ENCODE measurements around the gene SLC22A23. TPM values are rescaled to one million over a fixed set of nuclear protein-coding genes. Genes with fewer than 3 reads are reported as not detected.

SLC22A23 gene
- total RNA-seq, 1 experiment from 2014 or later: 38.2 TPM

- H3K4me1 Mint-ChIP-seq: no peaks in the 10 kb centered on the region
- CTCF ChIA-PET: interaction anchor here (1.0 to 1.1 kb wide), 2 partner anchors 9 to 443 kb away, joined by 3 read pairs; no protein-coding TSS in a partner anchor
- DNase-seq (ENCODE audit: low spot score) (peak; percentile 9), ATAC-seq (no peak)
- no peaks in the 10 kb centered on the region for H3K9me3 Mint-ChIP-seq
- POLR2A ChIA-PET: no interaction called here
- no peaks in the 10 kb centered on the region for H3K27me3 Mint-ChIP-seq (ENCODE audit: low read depth)
- TF ChIP-seq ZNF671 (CRISPR knock-in tag; IDR thresholded peaks at IDR 0.05) (no peak), ATF2 (CRISPR knock-in tag; IDR thresholded peaks at IDR 0.05; ENCODE audit: borderline replicate concordance, low read depth) (0 out of 2 replicates have a peak, but pooled peaks have one; percentile 25)
- TF ChIP-seq, protein P1, sequence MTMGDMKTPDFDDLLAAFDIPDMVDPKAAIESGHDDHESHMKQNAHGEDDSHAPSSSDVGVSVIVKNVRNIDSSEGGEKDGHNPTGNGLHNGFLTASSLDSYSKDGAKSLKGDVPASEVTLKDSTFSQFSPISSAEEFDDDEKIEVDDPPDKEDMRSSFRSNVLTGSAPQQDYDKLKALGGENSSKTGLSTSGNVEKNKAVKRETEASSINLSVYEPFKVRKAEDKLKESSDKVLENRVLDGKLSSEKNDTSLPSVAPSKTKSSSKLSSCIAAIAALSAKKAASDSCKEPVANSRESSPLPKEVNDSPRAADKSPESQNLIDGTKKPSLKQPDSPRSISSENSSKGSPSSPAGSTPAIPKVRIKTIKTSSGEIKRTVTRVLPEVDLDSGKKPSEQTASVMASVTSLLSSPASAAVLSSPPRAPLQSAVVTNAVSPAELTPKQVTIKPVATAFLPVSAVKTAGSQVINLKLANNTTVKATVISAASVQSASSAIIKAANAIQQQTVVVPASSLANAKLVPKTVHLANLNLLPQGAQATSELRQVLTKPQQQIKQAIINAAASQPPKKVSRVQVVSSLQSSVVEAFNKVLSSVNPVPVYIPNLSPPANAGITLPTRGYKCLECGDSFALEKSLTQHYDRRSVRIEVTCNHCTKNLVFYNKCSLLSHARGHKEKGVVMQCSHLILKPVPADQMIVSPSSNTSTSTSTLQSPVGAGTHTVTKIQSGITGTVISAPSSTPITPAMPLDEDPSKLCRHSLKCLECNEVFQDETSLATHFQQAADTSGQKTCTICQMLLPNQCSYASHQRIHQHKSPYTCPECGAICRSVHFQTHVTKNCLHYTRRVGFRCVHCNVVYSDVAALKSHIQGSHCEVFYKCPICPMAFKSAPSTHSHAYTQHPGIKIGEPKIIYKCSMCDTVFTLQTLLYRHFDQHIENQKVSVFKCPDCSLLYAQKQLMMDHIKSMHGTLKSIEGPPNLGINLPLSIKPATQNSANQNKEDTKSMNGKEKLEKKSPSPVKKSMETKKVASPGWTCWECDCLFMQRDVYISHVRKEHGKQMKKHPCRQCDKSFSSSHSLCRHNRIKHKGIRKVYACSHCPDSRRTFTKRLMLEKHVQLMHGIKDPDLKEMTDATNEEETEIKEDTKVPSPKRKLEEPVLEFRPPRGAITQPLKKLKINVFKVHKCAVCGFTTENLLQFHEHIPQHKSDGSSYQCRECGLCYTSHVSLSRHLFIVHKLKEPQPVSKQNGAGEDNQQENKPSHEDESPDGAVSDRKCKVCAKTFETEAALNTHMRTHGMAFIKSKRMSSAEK (CRISPR knock-in tag; IDR thresholded peaks at IDR 0.05; ENCODE audit: borderline replicate concordance): no peak
- H3K27ac Mint-ChIP-seq: peak overlapping the region; percentile 25; the same call in 1 of the 2 replicates
- peaks cover 59% of the 10 kb centered on the region for H3K36me3 Mint-ChIP-seq
- H3K4me3 Mint-ChIP-seq: no peak overlapping the region
These were observed 167.9 kb downstream of the SLC22A23 start for GRCh38 chr6:3288711-3289663.

DNA sequence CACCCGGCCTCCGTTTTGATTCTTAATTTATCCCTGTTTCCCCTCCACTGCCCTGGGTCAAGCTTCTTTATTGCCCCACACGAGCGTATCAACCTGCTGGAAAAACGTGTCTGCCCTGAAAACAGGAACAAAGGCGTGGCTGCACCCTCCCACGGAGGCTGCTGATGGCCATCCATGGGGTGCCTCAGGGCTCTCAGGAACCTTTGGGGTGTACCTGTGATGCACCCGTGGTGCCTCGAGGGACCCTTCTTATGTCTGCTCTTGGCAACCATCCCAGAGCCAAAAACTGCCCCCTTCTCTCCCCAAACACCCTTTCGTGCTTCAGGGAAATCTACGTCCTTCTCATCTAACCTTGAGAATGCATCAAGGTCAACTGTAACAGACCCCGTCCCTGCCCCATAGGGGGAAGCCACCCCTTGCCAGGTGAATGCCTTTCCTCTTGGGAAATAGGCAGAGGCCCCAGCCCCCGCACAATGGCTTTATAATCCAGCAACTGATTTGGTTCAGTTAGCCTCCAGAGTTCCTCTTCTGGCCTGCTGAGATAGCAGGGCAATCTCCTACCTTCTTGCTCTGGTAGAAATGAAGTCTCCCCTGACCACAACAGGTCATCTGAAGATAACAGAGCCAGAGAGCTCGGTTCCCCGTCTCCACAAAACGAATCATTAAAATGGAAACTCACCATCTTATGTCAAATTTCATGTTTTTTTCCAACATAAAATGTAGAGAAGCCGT lies 168.7 kb downstream of the SLC22A23 start:
- no peaks in the 10 kb centered on the region for H3K27me3 Mint-ChIP-seq (ENCODE audit: low read depth)
- peaks cover under 1% of the 10 kb centered on the region for H3K4me1 Mint-ChIP-seq
- H3K9me3 Mint-ChIP-seq: no peaks in the 10 kb centered on the region
- peaks cover 62% of the 10 kb centered on the region for H3K36me3 Mint-ChIP-seq
- no peak overlapping the region for H3K4me3 Mint-ChIP-seq
- ChIA-PET CTCF (interaction anchor here (0.7 to 1.1 kb wide), 4 partner anchors 9 to 444 kb away, joined by 3 to 4 read pairs (median 3); no protein-coding TSS in a partner anchor), POLR2A (no interaction called here)
- DNase-seq (ENCODE audit: low spot score) (peak; percentile 2), ATAC-seq (no peak)
- TF ChIP-seq ETV6 (CRISPR knock-in tag; IDR thresholded peaks at IDR 0.05): no peak
- TF ChIP-seq, protein P1 (CRISPR knock-in tag; IDR thresholded peaks at IDR 0.05; ENCODE audit: borderline replicate concordance): no peak
- TF ChIP-seq CREM (CRISPR knock-in tag; IDR thresholded peaks at IDR 0.05): no peak
- TF ChIP-seq SOX15 (CRISPR knock-in tag; IDR thresholded peaks at IDR 0.05): no peak
- TF ChIP-seq ZNF121 (CRISPR knock-in tag; IDR thresholded peaks at IDR 0.05): no peak
- no peak for TF ChIP-seq SMAD4 (CRISPR knock-in tag; IDR thresholded peaks at IDR 0.05)
- no peak for TF ChIP-seq ZNF232 (CRISPR knock-in tag; IDR thresholded peaks at IDR 0.05)
- no peak for TF ChIP-seq SMAD3 (CRISPR knock-in tag; IDR thresholded peaks at IDR 0.05; ENCODE audit: borderline replicate concordance)
- no peak for TF ChIP-seq JAZF1 (CRISPR knock-in tag; IDR thresholded peaks at IDR 0.05)
- TF ChIP-seq GABPB1 (CRISPR knock-in tag; IDR thresholded peaks at IDR 0.05): no peak
- no peak for TF ChIP-seq NFATC4 (CRISPR knock-in tag; IDR thresholded peaks at IDR 0.05)
- TF ChIP-seq GTF2I (CRISPR knock-in tag; conservative IDR thresholded peaks at IDR 0.05): no peak
- TF ChIP-seq ZNF396 (CRISPR knock-in tag; IDR thresholded peaks at IDR 0.05; ENCODE audit: borderline replicate concordance): no peak
- no peak for TF ChIP-seq ZNF671 (CRISPR knock-in tag; IDR thresholded peaks at IDR 0.05)
- peak overlapping the region; percentile 57; the same call in 1 of the 2 replicates for H3K27ac Mint-ChIP-seq
